GM18520 (cell line): ENCODE measurements around the gene NOPCHAP1.
"Not testable (repeated sequence)": the region's sequence is repeated elsewhere in the genome, so short reads cannot be mapped to it uniquely, and the experiment has no call there.

Experiments used
- ATAC-seq: cut with Tn5 transposase; IDR thresholded peaks from one replicate; pipeline ENCODE4 v1.9.1; 2021; ENCODE audit not compliant: unreplicated experiment

The NOPCHAP1 gene

GRCh38 chr12:104986022-104986941 is at the start of gene NOPCHAP1:
Gene NOPCHAP1, plus strand, starts transcription at chr12:104986316. Its CDS starts 37 bp downstream, at chr12:104986353.
- ATAC-seq: peak; percentile 78

GRCh38 chr12:104938371-104938770 is 47.7 kb upstream of the NOPCHAP1 start:
- no peak for ATAC-seq

GRCh38 chr12:104939089-104939488 is 47.0 kb upstream of the NOPCHAP1 start:
- no peak for ATAC-seq

GRCh38 chr12:104941454-104941853 is 44.7 kb upstream of the NOPCHAP1 start:
- ATAC-seq: no peak

GRCh38 chr12:104942075-104942474 is 44.0 kb upstream of the NOPCHAP1 start:
- ATAC-seq: no peak

GRCh38 chr12:104943401-104943800 is 42.7 kb upstream of the NOPCHAP1 start:
- ATAC-seq: not testable (repeated sequence)

GRCh38 chr12:104944252-104944651 is 41.9 kb upstream of the NOPCHAP1 start:
- ATAC-seq: no peak

GRCh38 chr12:104948716-104949115 is 37.4 kb upstream of the NOPCHAP1 start:
- ATAC-seq: not testable (repeated sequence)

GRCh38 chr12:104951759-104952509 is 34.2 kb upstream of the NOPCHAP1 start:
- no peak for ATAC-seq

- no peak for ATAC-seq
These were observed 33.3 kb upstream of the NOPCHAP1 start for GRCh38 chr12:104952816-104953215.

GRCh38 chr12:104953323-104953722 is 32.8 kb upstream of the NOPCHAP1 start:
- no peak for ATAC-seq

GRCh38 chr12:104955703-104956102 is 30.4 kb upstream of the NOPCHAP1 start:
- ATAC-seq: no peak

GRCh38 chr12:104956870-104957718 is 29.0 kb upstream of the NOPCHAP1 start:
- no peak for ATAC-seq

GRCh38 chr12:104957719-104958000 is 28.5 kb upstream of the NOPCHAP1 start:
- peak; percentile 12 for ATAC-seq

- peak; percentile 57 for ATAC-seq
These were observed 27.9 kb upstream of the NOPCHAP1 start, which contains the start of gene SLC41A2 for GRCh38 chr12:104958001-104958804. Gene SLC41A2, minus strand, starts transcription at chr12:104958290. Its CDS starts 29,763 bp downstream, at chr12:104928527.

- ATAC-seq: no peak
These were observed 27.2 kb upstream of the NOPCHAP1 start for GRCh38 chr12:104958805-104959334.

- no peak for ATAC-seq
These were observed 26.7 kb upstream of the NOPCHAP1 start for GRCh38 chr12:104959335-104959841.

GRCh38 chr12:104960464-104960863 is 25.7 kb upstream of the NOPCHAP1 start:
- ATAC-seq: no peak

- no peak for ATAC-seq
These were observed 22.4 kb upstream of the NOPCHAP1 start for GRCh38 chr12:104963757-104964156.
